ENCODE results near the gene TBX21.

DNA sequence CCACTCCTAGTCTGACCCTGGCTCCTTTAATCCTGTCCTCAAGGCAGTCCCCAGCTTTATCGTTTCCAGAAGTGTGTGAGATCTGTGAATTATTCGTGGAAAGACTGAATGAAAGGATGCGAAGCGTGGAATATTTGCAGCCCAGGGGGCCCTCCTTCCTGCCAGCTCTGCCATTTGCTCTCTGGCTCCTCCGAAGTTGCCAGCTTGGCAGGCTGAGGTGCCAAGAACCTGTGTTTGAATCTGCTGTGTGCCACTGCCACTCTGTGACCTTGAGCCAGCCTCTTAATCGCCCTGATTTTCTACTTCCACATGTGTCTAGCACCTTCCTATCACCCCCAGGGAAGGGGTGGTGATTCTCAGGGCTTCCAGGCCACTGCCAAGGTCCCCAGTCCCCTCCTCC, 28.3 kb upstream of the TBX21 start:
- TF ChIP-seq, protein P1, sequence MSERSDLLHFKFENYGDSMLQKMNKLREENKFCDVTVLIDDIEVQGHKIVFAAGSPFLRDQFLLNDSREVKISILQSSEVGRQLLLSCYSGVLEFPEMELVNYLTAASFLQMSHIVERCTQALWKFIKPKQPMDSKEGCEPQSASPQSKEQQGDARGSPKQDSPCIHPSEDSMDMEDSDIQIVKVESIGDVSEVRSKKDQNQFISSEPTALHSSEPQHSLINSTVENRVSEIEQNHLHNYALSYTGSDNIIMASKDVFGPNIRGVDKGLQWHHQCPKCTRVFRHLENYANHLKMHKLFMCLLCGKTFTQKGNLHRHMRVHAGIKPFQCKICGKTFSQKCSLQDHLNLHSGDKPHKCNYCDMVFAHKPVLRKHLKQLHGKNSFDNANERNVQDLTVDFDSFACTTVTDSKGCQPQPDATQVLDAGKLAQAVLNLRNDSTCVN (tag by site-specific recombination; optimal IDR thresholded peaks at IDR 0.05), result no peak
- TF ChIP-seq SETDB1 (IDR thresholded peaks at IDR 0.05; ENCODE audit: insufficient read length, low read length), result no peak
- TF ChIP-seq, protein P2, sequence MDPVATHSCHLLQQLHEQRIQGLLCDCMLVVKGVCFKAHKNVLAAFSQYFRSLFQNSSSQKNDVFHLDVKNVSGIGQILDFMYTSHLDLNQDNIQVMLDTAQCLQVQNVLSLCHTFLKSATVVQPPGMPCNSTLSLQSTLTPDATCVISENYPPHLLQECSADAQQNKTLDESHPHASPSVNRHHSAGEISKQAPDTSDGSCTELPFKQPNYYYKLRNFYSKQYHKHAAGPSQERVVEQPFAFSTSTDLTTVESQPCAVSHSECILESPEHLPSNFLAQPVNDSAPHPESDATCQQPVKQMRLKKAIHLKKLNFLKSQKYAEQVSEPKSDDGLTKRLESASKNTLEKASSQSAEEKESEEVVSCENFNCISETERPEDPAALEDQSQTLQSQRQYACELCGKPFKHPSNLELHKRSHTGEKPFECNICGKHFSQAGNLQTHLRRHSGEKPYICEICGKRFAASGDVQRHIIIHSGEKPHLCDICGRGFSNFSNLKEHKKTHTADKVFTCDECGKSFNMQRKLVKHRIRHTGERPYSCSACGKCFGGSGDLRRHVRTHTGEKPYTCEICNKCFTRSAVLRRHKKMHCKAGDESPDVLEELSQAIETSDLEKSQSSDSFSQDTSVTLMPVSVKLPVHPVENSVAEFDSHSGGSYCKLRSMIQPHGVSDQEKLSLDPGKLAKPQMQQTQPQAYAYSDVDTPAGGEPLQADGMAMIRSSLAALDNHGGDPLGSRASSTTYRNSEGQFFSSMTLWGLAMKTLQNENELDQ (tag by site-specific recombination; IDR thresholded peaks at IDR 0.05; ENCODE audit: low read depth), result no peak
- TF ChIP-seq PRDM1 (tag by site-specific recombination; IDR thresholded peaks at IDR 0.05), result no peak
- TF ChIP-seq, protein P3, sequence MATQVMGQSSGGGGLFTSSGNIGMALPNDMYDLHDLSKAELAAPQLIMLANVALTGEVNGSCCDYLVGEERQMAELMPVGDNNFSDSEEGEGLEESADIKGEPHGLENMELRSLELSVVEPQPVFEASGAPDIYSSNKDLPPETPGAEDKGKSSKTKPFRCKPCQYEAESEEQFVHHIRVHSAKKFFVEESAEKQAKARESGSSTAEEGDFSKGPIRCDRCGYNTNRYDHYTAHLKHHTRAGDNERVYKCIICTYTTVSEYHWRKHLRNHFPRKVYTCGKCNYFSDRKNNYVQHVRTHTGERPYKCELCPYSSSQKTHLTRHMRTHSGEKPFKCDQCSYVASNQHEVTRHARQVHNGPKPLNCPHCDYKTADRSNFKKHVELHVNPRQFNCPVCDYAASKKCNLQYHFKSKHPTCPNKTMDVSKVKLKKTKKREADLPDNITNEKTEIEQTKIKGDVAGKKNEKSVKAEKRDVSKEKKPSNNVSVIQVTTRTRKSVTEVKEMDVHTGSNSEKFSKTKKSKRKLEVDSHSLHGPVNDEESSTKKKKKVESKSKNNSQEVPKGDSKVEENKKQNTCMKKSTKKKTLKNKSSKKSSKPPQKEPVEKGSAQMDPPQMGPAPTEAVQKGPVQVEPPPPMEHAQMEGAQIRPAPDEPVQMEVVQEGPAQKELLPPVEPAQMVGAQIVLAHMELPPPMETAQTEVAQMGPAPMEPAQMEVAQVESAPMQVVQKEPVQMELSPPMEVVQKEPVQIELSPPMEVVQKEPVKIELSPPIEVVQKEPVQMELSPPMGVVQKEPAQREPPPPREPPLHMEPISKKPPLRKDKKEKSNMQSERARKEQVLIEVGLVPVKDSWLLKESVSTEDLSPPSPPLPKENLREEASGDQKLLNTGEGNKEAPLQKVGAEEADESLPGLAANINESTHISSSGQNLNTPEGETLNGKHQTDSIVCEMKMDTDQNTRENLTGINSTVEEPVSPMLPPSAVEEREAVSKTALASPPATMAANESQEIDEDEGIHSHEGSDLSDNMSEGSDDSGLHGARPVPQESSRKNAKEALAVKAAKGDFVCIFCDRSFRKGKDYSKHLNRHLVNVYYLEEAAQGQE (tag by site-specific recombination; IDR thresholded peaks at IDR 0.05), result no peak
- TF ChIP-seq ZNF274 (IDR thresholded peaks at IDR 0.05; ENCODE audit: low read length), result no peak
- no peak for TF ChIP-seq ZNF274 (tag by site-specific recombination; IDR thresholded peaks at IDR 0.05; ENCODE audit: borderline replicate concordance)
- TF ChIP-seq, protein P4, sequence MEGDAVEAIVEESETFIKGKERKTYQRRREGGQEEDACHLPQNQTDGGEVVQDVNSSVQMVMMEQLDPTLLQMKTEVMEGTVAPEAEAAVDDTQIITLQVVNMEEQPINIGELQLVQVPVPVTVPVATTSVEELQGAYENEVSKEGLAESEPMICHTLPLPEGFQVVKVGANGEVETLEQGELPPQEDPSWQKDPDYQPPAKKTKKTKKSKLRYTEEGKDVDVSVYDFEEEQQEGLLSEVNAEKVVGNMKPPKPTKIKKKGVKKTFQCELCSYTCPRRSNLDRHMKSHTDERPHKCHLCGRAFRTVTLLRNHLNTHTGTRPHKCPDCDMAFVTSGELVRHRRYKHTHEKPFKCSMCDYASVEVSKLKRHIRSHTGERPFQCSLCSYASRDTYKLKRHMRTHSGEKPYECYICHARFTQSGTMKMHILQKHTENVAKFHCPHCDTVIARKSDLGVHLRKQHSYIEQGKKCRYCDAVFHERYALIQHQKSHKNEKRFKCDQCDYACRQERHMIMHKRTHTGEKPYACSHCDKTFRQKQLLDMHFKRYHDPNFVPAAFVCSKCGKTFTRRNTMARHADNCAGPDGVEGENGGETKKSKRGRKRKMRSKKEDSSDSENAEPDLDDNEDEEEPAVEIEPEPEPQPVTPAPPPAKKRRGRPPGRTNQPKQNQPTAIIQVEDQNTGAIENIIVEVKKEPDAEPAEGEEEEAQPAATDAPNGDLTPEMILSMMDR (tag by site-specific recombination; IDR thresholded peaks at IDR 0.05), result no peak
- TF ChIP-seq, protein P5, sequence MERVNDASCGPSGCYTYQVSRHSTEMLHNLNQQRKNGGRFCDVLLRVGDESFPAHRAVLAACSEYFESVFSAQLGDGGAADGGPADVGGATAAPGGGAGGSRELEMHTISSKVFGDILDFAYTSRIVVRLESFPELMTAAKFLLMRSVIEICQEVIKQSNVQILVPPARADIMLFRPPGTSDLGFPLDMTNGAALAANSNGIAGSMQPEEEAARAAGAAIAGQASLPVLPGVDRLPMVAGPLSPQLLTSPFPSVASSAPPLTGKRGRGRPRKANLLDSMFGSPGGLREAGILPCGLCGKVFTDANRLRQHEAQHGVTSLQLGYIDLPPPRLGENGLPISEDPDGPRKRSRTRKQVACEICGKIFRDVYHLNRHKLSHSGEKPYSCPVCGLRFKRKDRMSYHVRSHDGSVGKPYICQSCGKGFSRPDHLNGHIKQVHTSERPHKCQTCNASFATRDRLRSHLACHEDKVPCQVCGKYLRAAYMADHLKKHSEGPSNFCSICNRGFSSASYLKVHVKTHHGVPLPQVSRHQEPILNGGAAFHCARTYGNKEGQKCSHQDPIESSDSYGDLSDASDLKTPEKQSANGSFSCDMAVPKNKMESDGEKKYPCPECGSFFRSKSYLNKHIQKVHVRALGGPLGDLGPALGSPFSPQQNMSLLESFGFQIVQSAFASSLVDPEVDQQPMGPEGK (tag by site-specific recombination; IDR thresholded peaks at IDR 0.05), result no peak
- TF ChIP-seq, protein P6, sequence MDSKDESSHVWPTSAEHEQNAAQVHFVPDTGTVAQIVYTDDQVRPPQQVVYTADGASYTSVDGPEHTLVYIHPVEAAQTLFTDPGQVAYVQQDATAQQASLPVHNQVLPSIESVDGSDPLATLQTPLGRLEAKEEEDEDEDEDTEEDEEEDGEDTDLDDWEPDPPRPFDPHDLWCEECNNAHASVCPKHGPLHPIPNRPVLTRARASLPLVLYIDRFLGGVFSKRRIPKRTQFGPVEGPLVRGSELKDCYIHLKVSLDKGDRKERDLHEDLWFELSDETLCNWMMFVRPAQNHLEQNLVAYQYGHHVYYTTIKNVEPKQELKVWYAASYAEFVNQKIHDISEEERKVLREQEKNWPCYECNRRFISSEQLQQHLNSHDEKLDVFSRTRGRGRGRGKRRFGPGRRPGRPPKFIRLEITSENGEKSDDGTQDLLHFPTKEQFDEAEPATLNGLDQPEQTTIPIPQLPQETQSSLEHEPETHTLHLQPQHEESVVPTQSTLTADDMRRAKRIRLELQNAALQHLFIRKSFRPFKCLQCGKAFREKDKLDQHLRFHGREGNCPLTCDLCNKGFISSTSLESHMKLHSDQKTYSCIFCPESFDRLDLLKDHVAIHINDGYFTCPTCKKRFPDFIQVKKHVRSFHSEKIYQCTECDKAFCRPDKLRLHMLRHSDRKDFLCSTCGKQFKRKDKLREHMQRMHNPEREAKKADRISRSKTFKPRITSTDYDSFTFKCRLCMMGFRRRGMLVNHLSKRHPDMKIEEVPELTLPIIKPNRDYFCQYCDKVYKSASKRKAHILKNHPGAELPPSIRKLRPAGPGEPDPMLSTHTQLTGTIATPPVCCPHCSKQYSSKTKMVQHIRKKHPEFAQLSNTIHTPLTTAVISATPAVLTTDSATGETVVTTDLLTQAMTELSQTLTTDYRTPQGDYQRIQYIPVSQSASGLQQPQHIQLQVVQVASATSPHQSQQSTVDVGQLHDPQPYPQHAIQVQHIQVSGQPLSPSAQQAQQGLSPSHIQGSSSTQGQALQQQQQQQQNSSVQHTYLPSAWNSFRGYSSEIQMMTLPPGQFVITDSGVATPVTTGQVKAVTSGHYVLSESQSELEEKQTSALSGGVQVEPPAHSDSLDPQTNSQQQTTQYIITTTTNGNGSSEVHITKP (tag by site-specific recombination; IDR thresholded peaks at IDR 0.05), result no peak
- TF ChIP-seq, protein P7, sequence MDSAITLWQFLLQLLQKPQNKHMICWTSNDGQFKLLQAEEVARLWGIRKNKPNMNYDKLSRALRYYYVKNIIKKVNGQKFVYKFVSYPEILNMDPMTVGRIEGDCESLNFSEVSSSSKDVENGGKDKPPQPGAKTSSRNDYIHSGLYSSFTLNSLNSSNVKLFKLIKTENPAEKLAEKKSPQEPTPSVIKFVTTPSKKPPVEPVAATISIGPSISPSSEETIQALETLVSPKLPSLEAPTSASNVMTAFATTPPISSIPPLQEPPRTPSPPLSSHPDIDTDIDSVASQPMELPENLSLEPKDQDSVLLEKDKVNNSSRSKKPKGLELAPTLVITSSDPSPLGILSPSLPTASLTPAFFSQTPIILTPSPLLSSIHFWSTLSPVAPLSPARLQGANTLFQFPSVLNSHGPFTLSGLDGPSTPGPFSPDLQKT (IDR thresholded peaks at IDR 0.05; ENCODE audit: borderline replicate concordance, low read depth, low read length), result no peak
- no peak for TF ChIP-seq ZBTB20 (tag by site-specific recombination; IDR thresholded peaks at IDR 0.05)

Data from HEK293 (cell line).